ENCODE measurements around the gene TMEM238.
"Not testable (repeated sequence)": the region's sequence is repeated elsewhere in the genome, so short reads cannot be mapped to it uniquely, and the experiment has no call there.

TMEM238 gene

DNA sequence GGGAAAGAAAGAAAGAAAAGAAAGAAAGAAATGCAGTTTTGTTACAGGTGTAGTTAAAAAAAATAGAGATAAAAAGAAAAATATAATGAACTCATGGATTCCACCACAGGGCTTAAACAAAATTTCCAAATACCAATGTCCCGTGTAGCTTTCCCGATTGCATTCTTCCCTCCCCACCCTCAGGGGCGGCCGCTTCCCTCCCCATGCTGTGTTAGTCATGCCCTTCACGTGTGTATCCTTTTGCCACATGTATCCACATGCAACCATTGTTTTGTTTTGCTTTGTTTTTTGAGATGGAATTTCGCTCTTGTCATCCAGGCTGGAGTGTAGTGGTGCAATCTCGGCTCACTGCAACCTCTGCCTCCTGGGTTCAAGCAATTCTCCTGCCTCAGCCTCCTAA, 48.0 kb downstream of the TMEM238 start:
- no peak for DNase-seq

DNA sequence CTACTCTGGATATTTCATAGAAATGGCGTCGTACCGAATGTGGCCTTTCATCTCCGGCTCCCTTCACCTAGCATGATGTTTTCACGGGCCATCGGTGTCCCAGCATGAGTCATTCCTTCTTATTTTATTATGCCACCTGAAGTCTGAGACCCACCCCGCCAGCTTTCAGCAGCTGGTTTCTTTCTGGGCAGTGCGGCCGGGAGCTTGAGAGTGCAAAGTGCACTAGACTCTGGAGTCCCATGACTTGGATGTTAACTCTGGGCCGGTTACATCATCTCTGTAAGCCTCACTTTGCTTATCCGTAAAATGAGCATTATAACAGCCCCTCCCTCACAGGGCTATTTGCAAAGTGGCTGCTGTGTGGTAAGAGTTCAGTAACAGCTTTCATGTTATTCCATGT, 50.2 kb downstream of the TMEM238 start:
- no peak for DNase-seq

GRCh38 chr19:55329791-55330190, 54.3 kb downstream of the TMEM238 start:
- DNase-seq: not testable (repeated sequence)

All from cerebellar nuclear complex (tissue), 1 donor.